HepG2 (cell line): Measurements from ENCODE around the gene SLC43A1. TPM values are rescaled to one million over a fixed set of nuclear protein-coding genes. Genes with fewer than 3 reads are reported as not detected.

ENCODE experiments used
- AHDC1 ChIP-seq: sonication (generic); formaldehyde crosslinking; IDR thresholded peaks from 2 replicates; pipeline ENCODE4 v1.5.1; 2020; ENCODE audit warnings: mild to moderate bottlenecking, missing genetic modification reagents, borderline replicate concordance
- ARNT2 ChIP-seq: sonication (generic); formaldehyde crosslinking; IDR thresholded peaks from 2 replicates; pipeline ENCODE4 v1.8.0; 2022; ENCODE audit warnings: mild to moderate bottlenecking, low read depth, missing genetic modification reagents, moderate library complexity
- ATAD3A ChIP-seq: sonication (generic); formaldehyde crosslinking; IDR thresholded peaks from 2 replicates; pipeline ENCODE4 v1.4.0; 2020; ENCODE audit warnings: missing genetic modification reagents
- BCL3 ChIP-seq: sonication (generic); formaldehyde crosslinking; IDR thresholded peaks from 2 replicates; pipeline ENCODE4 v1.5.1; 2020; ENCODE audit warnings: mild to moderate bottlenecking, missing genetic modification reagents, moderate library complexity
- CREM ChIP-seq, 2 experiments: sonication (generic) in 1 of 2; formaldehyde crosslinking in 1 of 2; IDR thresholded peaks; 2 replicates each; pipeline versions ENCODE4 v1.4.0 to v1.6.1; 2016 to 2020; ENCODE audit warnings: antibody characterized with exemption in 1 of 2, mild to moderate bottlenecking in 1 of 2, missing genetic modification reagents in 1 of 2
- DR1 ChIP-seq: sonication (generic); formaldehyde crosslinking; IDR thresholded peaks from 2 replicates; pipeline ENCODE4 v1.8.0; 2021; ENCODE audit warnings: mild to moderate bottlenecking, missing genetic modification reagents, inconsistent platforms
- E2F5 ChIP-seq: sonication (generic); formaldehyde crosslinking; conservative IDR thresholded peaks from 2 replicates; pipeline ENCODE4 v1.4.0; 2020; ENCODE audit warnings: missing genetic modification reagents
- ETV6 ChIP-seq: sonication (generic); formaldehyde crosslinking; conservative IDR thresholded peaks from 2 replicates; pipeline ENCODE4 v1.4.0; 2020; ENCODE audit warnings: missing genetic modification reagents
- EZH2 ChIP-seq: conservative IDR thresholded peaks from 2 replicates; pipeline ENCODE4 v1.6.1; 2012; ENCODE audit warnings: mild to moderate bottlenecking, low read depth, low read length, moderate library complexity
- HNF4A ChIP-seq: sonication (generic); formaldehyde crosslinking; IDR thresholded peaks from 2 replicates; pipeline ENCODE4 v1.4.0; 2020; ENCODE audit warnings: missing genetic modification reagents
- KLF12 ChIP-seq: sonication (generic); formaldehyde crosslinking; IDR thresholded peaks from 2 replicates; pipeline ENCODE4 v1.4.0; 2020; ENCODE audit warnings: missing genetic modification reagents, borderline replicate concordance
- REPIN1 ChIP-seq: sonication (generic); formaldehyde crosslinking; IDR thresholded peaks from 2 replicates; pipeline ENCODE4 v1.8.0; 2022; ENCODE audit warnings: missing genetic modification reagents, low read depth, mild to moderate bottlenecking, borderline replicate concordance
- SMARCC2 ChIP-seq: fragments of 450-650 bp; IDR thresholded peaks from 2 replicates; pipeline ENCODE4 v1.6.1; 2017; ENCODE audit warnings: antibody characterized with exemption, mild to moderate bottlenecking
- SMARCE1 ChIP-seq: fragments of 450-650 bp; IDR thresholded peaks from 2 replicates; pipeline ENCODE4 v1.6.1; 2017; ENCODE audit warnings: borderline replicate concordance
- ZEB1 ChIP-seq: IDR thresholded peaks from 2 replicates; pipeline ENCODE4 v1.6.1; 2012; ENCODE audit warnings: mild to moderate bottlenecking, low read depth, inconsistent platforms; ENCODE audit not compliant: insufficient replicate concordance
- ZKSCAN1 ChIP-seq: fragments of 150-350 bp; IDR thresholded peaks from 2 replicates; pipeline ENCODE4 v1.6.1; 2014; ENCODE audit warnings: low read length
- ZNF143 ChIP-seq: sonication (generic); formaldehyde crosslinking; IDR thresholded peaks from 2 replicates; pipeline ENCODE4 v1.4.0; 2020; ENCODE audit warnings: missing genetic modification reagents
- ZNF230 ChIP-seq: sonication (generic); formaldehyde crosslinking; IDR thresholded peaks from 2 replicates; pipeline ENCODE4 v1.4.0; 2020; ENCODE audit warnings: mild to moderate bottlenecking, missing genetic modification reagents
- ZNF234 ChIP-seq: sonication (generic); formaldehyde crosslinking; conservative IDR thresholded peaks from 2 replicates; pipeline ENCODE4 v1.5.1; 2020; ENCODE audit warnings: mild to moderate bottlenecking, missing genetic modification reagents
- ZNF24 ChIP-seq: fragments of 450-650 bp; IDR thresholded peaks from 2 replicates; pipeline ENCODE4 v1.6.1; 2017; ENCODE audit warnings: antibody characterized with exemption, mild to moderate bottlenecking
- ZNF264 ChIP-seq: sonication (generic); formaldehyde crosslinking; IDR thresholded peaks from 2 replicates; pipeline ENCODE4 v1.4.0; 2020; ENCODE audit warnings: missing genetic modification reagents
- ZNF557 ChIP-seq: sonication (generic); formaldehyde crosslinking; IDR thresholded peaks from 2 replicates; pipeline ENCODE4 v1.4.0; 2020; ENCODE audit warnings: missing genetic modification reagents
- ZNF605 ChIP-seq: sonication (generic); formaldehyde crosslinking; IDR thresholded peaks from 2 replicates; pipeline ENCODE4 v1.8.0; 2022; ENCODE audit warnings: mild to moderate bottlenecking, missing genetic modification reagents
- ZNF614 ChIP-seq: IDR thresholded peaks from 2 replicates; pipeline ENCODE4 v1.6.1; 2018; ENCODE audit warnings: missing biosample characterization, missing genetic modification reagents, inconsistent platforms, borderline replicate concordance
- polyA plus RNA-seq, 8 experiments: library from polyadenylated mRNA; depleted of rRNA in 3 of 8; stranded (reverse) in 7 of 8; unstranded in 1 of 8; fragments of >200 nt; fragmentation: Illumina TruSeq in 4 of 8; extraction: Trizol in 4 of 8; gene quantifications; 2 replicates each; pipeline versions ENCODE4 v1.2.1 to v1.2.3, GENCODE V29; 2011 to 2016; ENCODE audit warnings: low read depth in 4 of 8, missing spikeins in 1 of 8, mixed read lengths in 1 of 8; ENCODE audit not compliant: insufficient read depth in 1 of 8
- total RNA-seq, 5 experiments: library from RNA; depleted of rRNA; stranded (reverse); fragments of >200 nt; fragmentation: Illumina TruSeq; extraction: Trizol; gene quantifications; 2 replicates each; pipeline ENCODE4 v1.2.3, GENCODE V29; 2016; ENCODE audit warnings: low read depth in 1 of 5

SLC43A1 gene
- total and polyA plus RNA-seq, 2 of the 13 experiments (the other 11 are each of a cell fraction or from before 2014, with no cell fraction given): 72.3 to 87.6 TPM

GRCh38 chr11:57515332-57516060 lies at the start of gene SLC43A1 (continued):
- TF ChIP-seq AHDC1 (CRISPR knock-in tag) (no peak), ZEB1 (peak; percentile 27), SMARCE1 (no peak), ZNF143 (CRISPR knock-in tag) (no peak), ZNF234 (CRISPR knock-in tag) (no peak), CREM (IDR thresholded peaks at IDR 0.05) (no peak), CREM (CRISPR knock-in tag; IDR thresholded peaks at IDR 0.05) (no peak), HNF4A (no peak), ZNF605 (CRISPR knock-in tag) (no peak; the same call in 1 of the 2 replicates), KLF12 (CRISPR knock-in tag) (peak; percentile 73; the same call in 1 of the 2 replicates), ZNF230 (CRISPR knock-in tag) (no peak; the same call in 1 of the 2 replicates), E2F5 (CRISPR knock-in tag) (no peak), BCL3 (CRISPR knock-in tag) (no peak), ZNF264 (CRISPR knock-in tag) (peak; percentile 41; the same call in 1 of the 2 replicates), EZH2 (no peak), ZKSCAN1 (no peak), ETV6 (CRISPR knock-in tag) (no peak), REPIN1 (CRISPR knock-in tag) (peak; percentile 8), ATAD3A (CRISPR knock-in tag) (no peak), DR1 (CRISPR knock-in tag) (no peak; the same call in 1 of the 2 replicates), SMARCC2 (no peak), ZNF614 (no peak), ZNF557 (CRISPR knock-in tag) (no peak), ARNT2 (CRISPR knock-in tag) (no peak; the same call in 1 of the 2 replicates), ZNF24 (no peak)
